ENCODE results near the gene ADD2.

ADD2 gene

DNA sequence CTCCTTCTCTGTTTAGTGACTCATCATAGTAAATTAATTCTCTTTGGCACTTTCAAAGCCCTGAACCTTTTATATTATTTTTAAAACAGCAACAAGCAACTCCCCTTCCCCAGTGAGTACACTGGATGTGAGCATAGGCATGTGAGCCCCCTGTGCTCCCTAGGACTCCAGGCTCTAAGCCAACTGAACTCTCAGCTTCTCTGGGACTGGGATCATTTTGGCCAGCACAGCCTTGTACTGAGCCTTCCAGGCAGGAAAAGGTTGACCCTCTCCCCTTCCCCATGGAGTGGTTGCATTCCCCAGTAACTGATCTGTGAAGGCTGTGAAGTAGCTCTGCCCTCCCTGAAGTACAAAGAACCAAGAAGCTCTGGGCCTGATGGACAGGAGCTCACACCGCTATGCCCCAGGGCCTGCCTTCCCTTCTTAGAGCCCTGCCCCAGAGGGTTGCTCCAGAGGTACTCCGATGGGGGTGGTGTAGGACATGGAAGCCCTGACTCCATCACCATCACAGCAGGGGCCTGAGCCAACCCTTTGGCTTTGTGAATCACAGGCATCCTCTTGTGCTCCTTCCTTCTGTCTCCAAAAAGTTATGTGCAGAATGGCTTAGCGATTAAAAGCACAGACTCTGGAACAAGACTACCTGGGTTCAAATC lies 57.8 kb downstream of the ADD2 start:
- DNase-seq (ENCODE audit: low read depth): no peak
- no peak for TF ChIP-seq MYC (IDR thresholded peaks at IDR 0.05; ENCODE audit: low read depth, low read length)
- TF ChIP-seq, protein P1, sequence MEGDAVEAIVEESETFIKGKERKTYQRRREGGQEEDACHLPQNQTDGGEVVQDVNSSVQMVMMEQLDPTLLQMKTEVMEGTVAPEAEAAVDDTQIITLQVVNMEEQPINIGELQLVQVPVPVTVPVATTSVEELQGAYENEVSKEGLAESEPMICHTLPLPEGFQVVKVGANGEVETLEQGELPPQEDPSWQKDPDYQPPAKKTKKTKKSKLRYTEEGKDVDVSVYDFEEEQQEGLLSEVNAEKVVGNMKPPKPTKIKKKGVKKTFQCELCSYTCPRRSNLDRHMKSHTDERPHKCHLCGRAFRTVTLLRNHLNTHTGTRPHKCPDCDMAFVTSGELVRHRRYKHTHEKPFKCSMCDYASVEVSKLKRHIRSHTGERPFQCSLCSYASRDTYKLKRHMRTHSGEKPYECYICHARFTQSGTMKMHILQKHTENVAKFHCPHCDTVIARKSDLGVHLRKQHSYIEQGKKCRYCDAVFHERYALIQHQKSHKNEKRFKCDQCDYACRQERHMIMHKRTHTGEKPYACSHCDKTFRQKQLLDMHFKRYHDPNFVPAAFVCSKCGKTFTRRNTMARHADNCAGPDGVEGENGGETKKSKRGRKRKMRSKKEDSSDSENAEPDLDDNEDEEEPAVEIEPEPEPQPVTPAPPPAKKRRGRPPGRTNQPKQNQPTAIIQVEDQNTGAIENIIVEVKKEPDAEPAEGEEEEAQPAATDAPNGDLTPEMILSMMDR (IDR thresholded peaks at IDR 0.05; ENCODE audit: low read depth, low read length): no peak
- TF ChIP-seq POLR2A (IDR thresholded peaks at IDR 0.05; ENCODE audit: extremely low read depth, insufficient read length): no peak
- TF ChIP-seq MAX (IDR thresholded peaks at IDR 0.05; ENCODE audit: low read depth, low read length): no peak
- no peak overlapping the region for H3K4me3 ChIP-seq (ENCODE audit: low read depth, low read length)

DNA sequence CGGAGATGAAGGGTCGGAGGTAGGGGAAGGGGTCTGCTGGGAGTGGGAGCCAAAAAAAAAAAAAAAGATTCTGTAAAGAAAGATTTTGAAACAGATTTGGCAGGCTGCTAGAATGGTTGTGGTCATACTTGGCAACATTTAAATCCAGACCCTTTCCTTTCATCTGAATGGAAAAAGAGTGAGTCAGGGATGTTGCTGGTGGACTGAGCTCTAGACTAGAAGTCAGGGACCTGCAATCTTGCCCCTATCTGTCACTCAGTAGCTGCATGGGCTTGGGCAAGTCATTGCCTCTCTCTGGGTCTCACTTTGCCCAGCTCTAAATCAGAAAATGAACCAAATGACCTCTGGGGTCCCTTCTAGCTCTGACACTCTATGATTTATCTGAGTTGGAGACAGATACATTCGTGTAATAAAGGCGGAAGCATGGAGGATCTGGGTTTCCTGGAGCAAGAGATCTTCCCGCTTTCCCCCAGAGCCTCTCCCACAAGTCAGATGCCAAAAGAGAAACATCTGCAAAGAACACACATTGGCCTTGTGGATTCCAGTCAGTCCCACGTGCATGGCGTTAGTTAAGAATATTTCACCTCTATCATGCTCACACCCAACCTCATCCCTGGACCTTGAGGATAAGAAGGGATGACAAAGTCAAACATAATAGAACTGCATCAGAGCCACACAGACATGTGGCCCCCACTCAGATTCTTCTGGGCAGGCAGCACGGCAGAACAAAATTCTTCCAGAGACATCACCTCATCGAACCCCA lies 58.5 kb downstream of the ADD2 start:
- no peak for DNase-seq (ENCODE audit: low read depth)
- TF ChIP-seq MAX (IDR thresholded peaks at IDR 0.05; ENCODE audit: low read depth, low read length): no peak
- no peak for TF ChIP-seq MYC (IDR thresholded peaks at IDR 0.05; ENCODE audit: low read depth, low read length)
- TF ChIP-seq, protein P1 (IDR thresholded peaks at IDR 0.05; ENCODE audit: low read depth, low read length): no peak
- TF ChIP-seq POLR2A (IDR thresholded peaks at IDR 0.05; ENCODE audit: extremely low read depth, insufficient read length): no peak
- H3K4me3 ChIP-seq (ENCODE audit: low read depth, low read length): no peak overlapping the region

DNA sequence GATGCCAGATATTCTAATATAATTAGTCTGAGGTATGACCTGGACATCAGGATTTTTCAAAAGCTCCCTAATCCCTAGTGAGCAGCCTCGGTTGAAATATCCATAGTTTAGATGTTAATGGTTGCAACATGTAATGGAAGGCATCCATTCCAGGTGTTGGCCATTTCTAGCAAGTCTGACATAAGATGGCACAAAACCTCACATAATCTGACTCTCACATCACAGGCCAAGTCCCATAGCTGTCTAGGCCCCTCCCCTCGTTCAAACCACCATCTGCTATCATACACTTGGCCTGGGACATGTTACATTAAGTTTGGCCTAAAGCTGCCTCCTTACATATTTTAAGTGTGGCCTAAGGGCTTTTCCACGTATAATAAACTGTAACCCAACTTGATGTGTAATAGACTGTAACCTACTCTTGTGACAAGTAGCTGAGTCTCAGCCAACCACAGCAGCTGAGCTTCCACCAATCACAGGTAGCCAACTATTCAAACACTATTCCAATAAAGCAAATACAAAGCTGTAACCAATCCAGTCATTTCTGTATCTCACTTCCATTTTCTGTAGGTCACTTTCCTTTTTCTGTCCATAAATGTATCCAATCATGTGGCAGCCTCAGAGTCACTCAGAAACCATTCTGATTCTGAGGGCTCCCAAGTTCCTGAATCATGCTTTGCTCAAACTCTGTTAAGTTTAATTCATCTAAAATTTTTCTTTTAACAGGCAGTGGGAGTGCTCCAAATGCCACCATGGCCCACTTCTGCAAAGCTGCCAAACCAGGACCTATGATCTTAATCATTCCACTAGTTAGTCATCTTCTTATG lies 59.4 kb downstream of the ADD2 start:
- H3K4me3 ChIP-seq (ENCODE audit: low read depth, low read length): no peak overlapping the region
- no peak for DNase-seq (ENCODE audit: low read depth)
- TF ChIP-seq MAX (IDR thresholded peaks at IDR 0.05; ENCODE audit: low read depth, low read length): no peak

- no peak for DNase-seq (ENCODE audit: low read depth)
- TF ChIP-seq POLR2A (IDR thresholded peaks at IDR 0.05; ENCODE audit: extremely low read depth, insufficient read length) (no peak), MYC (IDR thresholded peaks at IDR 0.05; ENCODE audit: low read depth, low read length) (no peak), MAX (IDR thresholded peaks at IDR 0.05; ENCODE audit: low read depth, low read length) (no peak)
- TF ChIP-seq, protein P1 (IDR thresholded peaks at IDR 0.05; ENCODE audit: low read depth, low read length): no peak
- no peak overlapping the region for H3K4me3 ChIP-seq (ENCODE audit: low read depth, low read length)
Observed at GRCh38 chr2:70707706-70708105, 60.3 kb downstream of the ADD2 start.

DNA sequence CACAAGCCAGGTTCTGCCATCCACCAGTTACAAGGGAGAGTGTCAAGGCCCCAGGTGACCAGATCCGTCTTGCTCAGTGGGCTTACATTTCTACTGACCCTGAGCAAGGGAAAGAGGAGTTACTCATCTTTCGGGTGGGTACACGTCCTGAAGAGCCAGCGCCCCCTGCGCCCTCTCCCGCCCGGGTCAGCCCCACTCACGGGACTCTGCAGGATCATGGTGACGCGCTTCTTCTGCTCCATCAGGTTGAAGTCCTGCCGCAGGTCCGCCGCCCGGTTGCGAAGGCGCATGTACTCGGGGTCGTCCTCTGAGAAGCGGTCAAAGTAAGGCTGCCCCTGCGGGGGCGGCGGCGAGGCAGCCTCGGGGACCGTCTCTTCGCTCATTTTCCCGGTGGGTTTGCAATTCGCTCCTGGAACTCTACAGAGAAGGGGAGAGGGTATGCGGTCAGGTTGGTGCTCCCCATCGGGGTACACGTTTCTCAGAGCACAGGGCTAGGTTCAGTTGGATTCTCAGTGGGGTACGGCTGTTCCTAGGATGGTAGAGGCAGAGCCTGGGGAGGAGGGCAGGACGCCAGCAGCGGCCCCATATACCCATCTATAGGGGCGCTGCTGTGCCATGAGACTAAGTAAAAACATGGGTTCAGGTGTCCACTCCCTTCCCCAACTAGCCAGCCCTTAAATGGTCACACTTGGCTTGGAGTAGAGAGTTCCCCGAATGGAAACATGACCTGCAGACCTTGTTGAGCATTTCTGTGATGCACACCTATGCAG lies 61.8 kb downstream of the ADD2 start:
- no peak for DNase-seq (ENCODE audit: low read depth)
- H3K4me3 ChIP-seq (ENCODE audit: low read depth, low read length): no peak overlapping the region
- TF ChIP-seq, protein P1 (IDR thresholded peaks at IDR 0.05; ENCODE audit: low read depth, low read length): no peak
- no peak for TF ChIP-seq MAX (IDR thresholded peaks at IDR 0.05; ENCODE audit: low read depth, low read length)
- TF ChIP-seq POLR2A (IDR thresholded peaks at IDR 0.05; ENCODE audit: extremely low read depth, insufficient read length): no peak
- no peak for TF ChIP-seq MYC (IDR thresholded peaks at IDR 0.05; ENCODE audit: low read depth, low read length)

Data from NB4 (cell line).